GM12801 (cell line): ENCODE results near the gene ADCY2.

Experiments
- TF ChIP-seq, protein P1 (sequence below): IDR thresholded peaks from one replicate; pipeline ENCODE4 v1.5.1; 2011; ENCODE audit warnings: control low read depth; ENCODE audit not compliant: insufficient read length; ENCODE audit errors: extremely low read depth

ADCY2 gene

GRCh38 chr5:7453947-7454346, 58.0 kb downstream of the ADCY2 start:
- TF ChIP-seq, protein P1, sequence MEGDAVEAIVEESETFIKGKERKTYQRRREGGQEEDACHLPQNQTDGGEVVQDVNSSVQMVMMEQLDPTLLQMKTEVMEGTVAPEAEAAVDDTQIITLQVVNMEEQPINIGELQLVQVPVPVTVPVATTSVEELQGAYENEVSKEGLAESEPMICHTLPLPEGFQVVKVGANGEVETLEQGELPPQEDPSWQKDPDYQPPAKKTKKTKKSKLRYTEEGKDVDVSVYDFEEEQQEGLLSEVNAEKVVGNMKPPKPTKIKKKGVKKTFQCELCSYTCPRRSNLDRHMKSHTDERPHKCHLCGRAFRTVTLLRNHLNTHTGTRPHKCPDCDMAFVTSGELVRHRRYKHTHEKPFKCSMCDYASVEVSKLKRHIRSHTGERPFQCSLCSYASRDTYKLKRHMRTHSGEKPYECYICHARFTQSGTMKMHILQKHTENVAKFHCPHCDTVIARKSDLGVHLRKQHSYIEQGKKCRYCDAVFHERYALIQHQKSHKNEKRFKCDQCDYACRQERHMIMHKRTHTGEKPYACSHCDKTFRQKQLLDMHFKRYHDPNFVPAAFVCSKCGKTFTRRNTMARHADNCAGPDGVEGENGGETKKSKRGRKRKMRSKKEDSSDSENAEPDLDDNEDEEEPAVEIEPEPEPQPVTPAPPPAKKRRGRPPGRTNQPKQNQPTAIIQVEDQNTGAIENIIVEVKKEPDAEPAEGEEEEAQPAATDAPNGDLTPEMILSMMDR, result no peak

- TF ChIP-seq, protein P1, result no peak
Observed at GRCh38 chr5:7456206-7456605, 60.3 kb downstream of the ADCY2 start.

GRCh38 chr5:7461371-7461770, 65.4 kb downstream of the ADCY2 start:
- TF ChIP-seq, protein P1, result no peak

DNA sequence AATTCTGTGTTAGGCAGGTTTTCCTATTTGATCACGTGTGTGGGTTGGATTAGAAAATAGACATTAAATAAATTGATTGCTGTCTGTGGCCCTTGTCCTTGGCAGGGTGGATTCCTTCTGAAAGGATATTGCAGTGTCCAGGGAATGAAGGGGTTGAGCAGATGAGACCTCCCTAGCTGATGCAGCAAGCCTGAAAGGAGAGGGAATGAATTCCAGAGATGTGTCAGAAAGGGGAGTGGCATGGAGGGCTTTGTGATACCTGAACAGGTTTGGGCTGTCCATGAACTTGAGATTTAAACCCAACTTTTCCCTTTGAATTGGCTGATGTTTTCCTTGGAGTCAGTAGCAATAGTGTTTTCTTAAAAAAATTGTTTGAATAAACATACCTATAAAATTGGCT, 66.8 kb downstream of the ADCY2 start:
- TF ChIP-seq, protein P1, result no peak

- TF ChIP-seq, protein P1, result no peak
Observed at GRCh38 chr5:7464182-7464581, 68.2 kb downstream of the ADCY2 start.

GRCh38 chr5:7467179-7467578, 71.2 kb downstream of the ADCY2 start:
- TF ChIP-seq, protein P1, result no peak

DNA sequence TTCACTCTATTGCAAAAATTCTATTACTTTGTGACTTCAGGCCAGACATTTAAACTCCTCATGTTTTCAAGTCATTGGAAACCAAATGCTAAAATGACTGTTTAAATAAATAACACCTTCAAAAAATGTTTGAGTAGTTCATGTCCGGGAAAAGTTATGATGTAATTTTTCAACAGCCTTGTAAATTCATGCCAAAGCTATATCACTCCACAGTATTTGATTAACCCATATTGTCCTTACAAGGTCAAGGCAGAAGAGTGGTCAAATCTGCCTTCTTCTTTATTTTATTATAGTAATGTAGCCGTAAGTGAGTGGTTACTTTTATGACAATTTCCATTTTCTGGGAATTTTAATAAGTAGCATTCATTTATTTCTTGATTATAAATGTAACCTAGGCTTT, 72.8 kb downstream of the ADCY2 start:
- TF ChIP-seq, protein P1, result no peak

GRCh38 chr5:7471710-7472109, 75.8 kb downstream of the ADCY2 start:
- TF ChIP-seq, protein P1, result no peak
